OCI-LY7 (cell line): Measurements from ENCODE around the gene RHOXF1. TPM values are rescaled to one million over a fixed set of nuclear protein-coding genes. Genes with fewer than 3 reads are reported as not detected.
"Not testable (repeated sequence)": the region's sequence is repeated elsewhere in the genome, so short reads cannot be mapped to it uniquely, and the experiment has no call there.

Source experiments
- BruUV-seq: library from RNA; stranded (reverse); fragments of 400-500 nt; replicated peaks from 2 replicates; lab custom pipeline; 2021; lab: Mats Ljungman, UMichigan
- CTCF ChIA-PET: fragments of 300-600 bp; sonication (Branson Sonifier 250); formaldehyde crosslinking; loops from one replicate; lab custom pipeline; 2022; ENCODE audit warnings: antibody characterized with exemption; ENCODE audit not compliant: unreplicated experiment; lab: Charles Lee
- POLR2A ChIA-PET: fragments of 300-600 bp; sonication (Branson Sonifier 250); formaldehyde crosslinking; loops from one replicate; lab custom pipeline; 2022; ENCODE audit warnings: antibody characterized with exemption; lab: Charles Lee
- DNase-seq: peaks from one replicate; pipeline ENCODE4 v3.0.0-alpha.2; 2015; ENCODE audit warnings: low spot score
- H2AFZ ChIP-seq: fragments of 200-600 bp; sonication (generic), shearing (Covaris generic); 2 replicates; pipeline ENCODE4 v1.6.1; 2014; ENCODE audit warnings: mild to moderate bottlenecking, antibody characterized with exemption, low read length, moderate library complexity
- H3K27ac ChIP-seq: fragments of 200-600 bp; sonication (generic); 2 replicates; pipeline ENCODE4 v1.5.1; 2014; ENCODE audit warnings: mixed run types, low read depth, mild to moderate bottlenecking, moderate library complexity, low read length, inconsistent platforms; ENCODE audit not compliant: poor library complexity, severe bottlenecking
- H3K36me3 ChIP-seq: fragments of 200-600 bp; sonication (generic); 2 replicates; pipeline ENCODE4 v1.6.1; 2014; ENCODE audit warnings: mild to moderate bottlenecking, antibody characterized with exemption, low read length, moderate library complexity, mixed read lengths; ENCODE audit not compliant: insufficient read depth
- H3K4me1 ChIP-seq: fragments of 200-600 bp; sonication (generic); 2 replicates; pipeline ENCODE4 v1.5.1; 2014; ENCODE audit warnings: mild to moderate bottlenecking, low read length; ENCODE audit not compliant: insufficient read depth, poor library complexity, severe bottlenecking
- H3K4me2 ChIP-seq: fragments of 200-600 bp; sonication (generic); 2 replicates; pipeline ENCODE4 v1.6.1; 2014; ENCODE audit warnings: mild to moderate bottlenecking, low read length
- H3K4me3 ChIP-seq: fragments of 200-600 bp; sonication (generic); 2 replicates; pipeline ENCODE4 v1.5.1; 2014; ENCODE audit warnings: mild to moderate bottlenecking, low read depth, low read length; ENCODE audit not compliant: poor library complexity, severe bottlenecking
- H3K79me2 ChIP-seq: fragments of 200-600 bp; sonication (generic); 2 replicates; pipeline ENCODE4 v1.6.1; 2016; ENCODE audit warnings: low read depth, mild to moderate bottlenecking, low read length, moderate library complexity, mixed read lengths; ENCODE audit not compliant: insufficient read depth
- H3K9me2 ChIP-seq: fragments of 200-600 bp; sonication (generic); 2 replicates; pipeline ENCODE4 v1.6.1; 2016; ENCODE audit warnings: mild to moderate bottlenecking, low read length, mixed read lengths; ENCODE audit not compliant: insufficient read depth
- H3K9me3 ChIP-seq: fragments of 200-600 bp; sonication (generic); 2 replicates; pipeline ENCODE4 v1.6.1; 2014; ENCODE audit warnings: mild to moderate bottlenecking, mixed run types, low read length, mixed read lengths
- H4K20me1 ChIP-seq: fragments of 200-600 bp; sonication (generic); 2 replicates; pipeline ENCODE4 v1.6.1; 2014; ENCODE audit warnings: mild to moderate bottlenecking, antibody characterized with exemption, low read length, moderate library complexity, mixed read lengths; ENCODE audit not compliant: insufficient read depth
- EZH2phosphoT487 ChIP-seq: fragments of 200-600 bp; sonication (generic); IDR thresholded peaks from 2 replicates; pipeline ENCODE4 v1.6.1; 2018; ENCODE audit warnings: low read depth, borderline replicate concordance, mild to moderate bottlenecking, mixed run types, antibody characterized with exemption, low read length, moderate library complexity, mixed read lengths
- intact Hi-C: fragments of 100-400 bp; cut with micrococcal nuclease; formaldehyde crosslinking; loops from one replicate; pipeline ENCODE4 v1.10.0; 2022; ENCODE audit not compliant: unreplicated experiment
- total RNA-seq, 2 experiments: library from RNA; depleted of rRNA in 1 of 2; stranded (reverse); fragments of >200 nt in 1 of 2; shearing (Covaris generic) in 1 of 2; gene quantifications; 2 replicates each; pipeline ENCODE4 v1.2.3, GENCODE V29; 2014 to 2022
- TF ChIP-seq, protein P1 (sequence below): fragments of 200-600 bp; sonication (generic); conservative IDR thresholded peaks from 2 replicates; pipeline ENCODE4 v1.5.1; 2014; ENCODE audit warnings: mild to moderate bottlenecking, antibody characterized with exemption, low read length, moderate library complexity, mixed read lengths

The RHOXF1 gene
- total RNA-seq, 2 experiments from 2014 or later: 1.5 TPM; not detected in 1

DNA sequence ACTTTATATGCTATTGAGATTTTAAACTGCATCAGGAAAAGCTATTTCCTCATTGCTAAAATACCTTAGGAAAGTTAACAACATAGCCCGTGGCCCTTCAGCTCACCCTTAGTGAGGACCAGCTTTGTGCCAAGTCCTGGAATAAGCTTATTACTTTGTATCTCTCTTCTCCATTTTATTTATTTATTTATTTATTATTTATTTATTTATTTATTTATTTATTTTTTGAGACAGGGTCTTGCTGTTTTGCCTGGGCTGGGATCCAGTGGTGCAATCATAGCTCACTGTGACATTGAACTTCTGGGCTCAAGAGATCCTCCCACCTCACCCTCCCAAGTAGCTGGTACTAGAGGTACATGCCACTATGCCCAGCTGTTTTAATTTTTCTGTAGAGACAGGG lies 6.3 kb downstream of the RHOXF1 start:
- Histone ChIP-seq H2AFZ (no peak overlapping the region), H3K4me2 (no peak overlapping the region), H3K9me2 (no peaks in the 10 kb centered on the region), H3K27ac (no peak overlapping the region), H3K36me3 (no peaks in the 10 kb centered on the region), H3K4me1 (no peaks in the 10 kb centered on the region), H3K79me2 (no peaks in the 10 kb centered on the region), H3K4me3 (no peak overlapping the region), H4K20me1 (no peaks in the 10 kb centered on the region), H3K9me3 (no peaks in the 10 kb centered on the region)
- DNase-seq: no peak
- no TSS peak for BruUV-seq
- intact Hi-C loops: no loop called here
- POLR2A ChIA-PET: interaction anchor here (1.0 kb wide), 1 partner anchor 12 kb away, joined by 3 read pairs; no protein-coding TSS in a partner anchor
- CTCF ChIA-PET: no interaction called here
- TF ChIP-seq, protein P1, sequence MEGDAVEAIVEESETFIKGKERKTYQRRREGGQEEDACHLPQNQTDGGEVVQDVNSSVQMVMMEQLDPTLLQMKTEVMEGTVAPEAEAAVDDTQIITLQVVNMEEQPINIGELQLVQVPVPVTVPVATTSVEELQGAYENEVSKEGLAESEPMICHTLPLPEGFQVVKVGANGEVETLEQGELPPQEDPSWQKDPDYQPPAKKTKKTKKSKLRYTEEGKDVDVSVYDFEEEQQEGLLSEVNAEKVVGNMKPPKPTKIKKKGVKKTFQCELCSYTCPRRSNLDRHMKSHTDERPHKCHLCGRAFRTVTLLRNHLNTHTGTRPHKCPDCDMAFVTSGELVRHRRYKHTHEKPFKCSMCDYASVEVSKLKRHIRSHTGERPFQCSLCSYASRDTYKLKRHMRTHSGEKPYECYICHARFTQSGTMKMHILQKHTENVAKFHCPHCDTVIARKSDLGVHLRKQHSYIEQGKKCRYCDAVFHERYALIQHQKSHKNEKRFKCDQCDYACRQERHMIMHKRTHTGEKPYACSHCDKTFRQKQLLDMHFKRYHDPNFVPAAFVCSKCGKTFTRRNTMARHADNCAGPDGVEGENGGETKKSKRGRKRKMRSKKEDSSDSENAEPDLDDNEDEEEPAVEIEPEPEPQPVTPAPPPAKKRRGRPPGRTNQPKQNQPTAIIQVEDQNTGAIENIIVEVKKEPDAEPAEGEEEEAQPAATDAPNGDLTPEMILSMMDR: no peak
- no peak for TF ChIP-seq EZH2phosphoT487

DNA sequence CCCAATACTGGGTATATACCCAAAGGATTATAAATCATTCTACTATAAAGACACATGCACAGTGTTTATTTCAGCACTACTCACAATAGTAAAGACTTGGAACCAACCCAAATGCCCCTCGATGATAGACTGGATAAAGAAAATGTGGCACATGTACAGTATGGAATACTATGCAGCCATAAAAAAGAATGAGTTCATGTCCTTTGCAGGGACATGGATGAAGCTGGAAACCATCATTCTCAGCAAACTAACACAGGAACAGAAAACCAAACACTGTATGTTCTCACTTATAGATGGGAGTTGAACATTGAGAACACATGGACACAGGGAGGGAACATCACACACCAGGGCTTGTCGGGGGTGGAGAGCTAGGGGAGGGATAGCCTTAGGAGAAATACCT lies 11.0 kb downstream of the RHOXF1 start:
- H3K4me3 ChIP-seq, DNase-seq, BruUV-seq, H3K27ac ChIP-seq, H3K9me3 ChIP-seq, POLR2A ChIA-PET, H3K9me2 ChIP-seq, H2AFZ ChIP-seq, H4K20me1 ChIP-seq, intact Hi-C loops, H3K79me2 ChIP-seq, CTCF ChIA-PET, H3K4me2 ChIP-seq, H3K36me3 ChIP-seq, H3K4me1 ChIP-seq: not testable (repeated sequence)

DNA sequence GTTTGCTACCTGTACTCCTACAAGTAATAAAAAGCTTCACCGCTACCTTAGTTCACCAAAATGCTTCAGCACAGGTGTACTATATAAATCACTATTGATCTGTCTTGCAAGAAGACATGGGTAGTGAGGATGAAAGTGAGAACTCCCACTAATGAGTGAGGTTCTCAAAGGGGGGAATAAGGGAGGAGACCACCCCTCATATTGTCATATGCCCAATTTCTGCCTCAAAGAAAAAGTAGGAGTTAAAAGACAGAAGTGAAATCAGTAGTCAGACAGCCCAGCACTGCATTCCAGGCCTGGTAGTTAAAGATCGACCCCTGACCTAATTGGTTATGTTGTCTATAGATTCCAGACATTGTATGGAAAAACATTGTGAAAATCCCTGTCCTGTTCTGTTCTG lies 14.7 kb downstream of the RHOXF1 start:
- BruUV-seq, H4K20me1 ChIP-seq, H3K36me3 ChIP-seq, H3K9me3 ChIP-seq, CTCF ChIA-PET, H3K4me3 ChIP-seq, H3K4me2 ChIP-seq, H3K4me1 ChIP-seq, intact Hi-C loops, H3K9me2 ChIP-seq, H3K27ac ChIP-seq, DNase-seq, H2AFZ ChIP-seq, H3K79me2 ChIP-seq, POLR2A ChIA-PET: not testable (repeated sequence)

DNA sequence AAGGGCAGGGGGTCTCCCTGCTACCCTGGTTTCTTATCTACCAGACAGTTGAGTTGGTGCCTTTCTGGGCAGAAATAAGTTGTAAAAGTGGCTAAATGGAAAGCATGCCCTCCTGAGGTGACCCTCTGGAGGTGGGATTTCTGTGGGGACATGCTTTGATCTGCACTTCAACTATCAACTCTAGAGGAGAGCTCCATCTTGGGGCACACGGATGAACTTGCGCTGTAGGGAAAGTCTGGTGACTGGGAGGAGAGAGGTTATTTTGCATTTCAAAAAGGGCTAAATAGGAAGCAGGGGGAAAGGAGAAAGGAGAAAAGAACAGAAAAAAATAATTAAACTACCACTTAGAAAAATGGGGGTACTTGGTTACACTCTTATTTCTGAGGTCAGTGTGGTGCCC lies 25.5 kb downstream of the RHOXF1 start:
- H3K79me2 ChIP-seq: no peaks in the 10 kb centered on the region
- no peak for TF ChIP-seq EZH2phosphoT487
- TF ChIP-seq, protein P1: peak; percentile 38; the same call in 1 of the 2 replicates
- ChIA-PET CTCF (no interaction called here), POLR2A (interaction anchor here (1.0 kb wide), 1 partner anchor 57 kb away, joined by 4 read pairs; no protein-coding TSS in a partner anchor)
- H3K9me3 ChIP-seq: no peaks in the 10 kb centered on the region
- peak; percentile 3 for DNase-seq
- no peak overlapping the region for H2AFZ ChIP-seq
- H3K4me2 ChIP-seq: no peak overlapping the region
- no peaks in the 10 kb centered on the region for H3K36me3 ChIP-seq
- H4K20me1 ChIP-seq: no peaks in the 10 kb centered on the region
- intact Hi-C loops: no loop called here
- H3K27ac ChIP-seq: no peak overlapping the region
- no peak overlapping the region for H3K4me3 ChIP-seq
- BruUV-seq: no TSS peak
- H3K9me2 ChIP-seq: no peaks in the 10 kb centered on the region
- H3K4me1 ChIP-seq: no peaks in the 10 kb centered on the region
